Neural crest cell (in vitro differentiated cells): ENCODE results near the gene LIX1. TPM values are rescaled to one million over a fixed set of nuclear protein-coding genes. Genes with fewer than 3 reads are reported as not detected.

Source experiments
- DNase-seq: peaks from one replicate; pipeline ENCODE4 v3.0.0; 2021; ENCODE audit warnings: low read depth, mixed read lengths, low spot score
- H3K27ac Mint-ChIP-seq: one replicate; pipeline ENCODE4 v1.8.0; 2021; ENCODE audit warnings: mild to moderate bottlenecking, mixed read lengths; ENCODE audit not compliant: unreplicated experiment
- H3K27me3 Mint-ChIP-seq: 2 replicates; pipeline ENCODE4 v1.8.0; 2021; ENCODE audit warnings: low read depth, mild to moderate bottlenecking, mixed read lengths
- H3K36me3 Mint-ChIP-seq: 2 replicates; pipeline ENCODE4 v1.8.0; 2021; ENCODE audit warnings: low read depth, mild to moderate bottlenecking, mixed read lengths
- H3K4me1 Mint-ChIP-seq: 2 replicates; pipeline ENCODE4 v1.8.0; 2021; ENCODE audit warnings: mixed read lengths
- H3K4me3 Mint-ChIP-seq: one replicate; pipeline ENCODE4 v1.8.0; 2021; ENCODE audit warnings: mild to moderate bottlenecking, mixed read lengths
- H3K9me3 Mint-ChIP-seq: 2 replicates; pipeline ENCODE4 v1.8.0; 2021; ENCODE audit warnings: mixed read lengths
- total RNA-seq: library from RNA; stranded (reverse); gene quantifications from 2 replicates; pipeline ENCODE4 v1.2.1, GENCODE V29; 2021
- TF ChIP-seq, protein P1 (sequence below): fragments of 200-600 bp; sonication (generic); conservative IDR thresholded peaks from 2 replicates; pipeline ENCODE4 v1.5.0; 2021; ENCODE audit warnings: antibody characterized with exemption, mild to moderate bottlenecking

The LIX1 gene
- total RNA-seq, 1 donor from 2014 or later = 19.7 TPM

DNA sequence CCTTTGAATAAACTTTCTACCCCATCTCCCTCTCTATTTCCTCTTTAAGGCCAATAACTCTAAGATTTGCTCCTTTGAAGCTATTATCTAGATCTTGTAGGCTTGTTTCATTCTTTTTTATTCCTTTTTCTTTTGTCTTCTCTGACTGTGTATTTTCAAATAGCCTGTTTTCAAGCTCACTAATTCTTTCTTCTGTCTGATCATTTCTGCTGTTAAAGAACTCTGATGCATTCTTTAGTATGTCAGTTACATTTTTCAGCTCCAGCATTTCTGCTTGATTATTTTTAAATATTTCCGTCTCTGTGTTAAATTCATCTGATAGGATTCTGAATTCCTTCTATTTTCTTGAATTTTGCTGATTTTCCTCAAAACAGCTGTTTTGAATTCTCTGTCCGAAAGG is 15.3 kb upstream of the LIX1 start:
- Mint-ChIP-seq H3K4me3 (no peak overlapping the region), H3K27me3 (no peaks in the 10 kb centered on the region), H3K27ac (no peak overlapping the region), H3K36me3 (peaks cover 38% of the 10 kb centered on the region), H3K4me1 (no peaks in the 10 kb centered on the region), H3K9me3 (peaks cover 20% of the 10 kb centered on the region)
- TF ChIP-seq, protein P1, sequence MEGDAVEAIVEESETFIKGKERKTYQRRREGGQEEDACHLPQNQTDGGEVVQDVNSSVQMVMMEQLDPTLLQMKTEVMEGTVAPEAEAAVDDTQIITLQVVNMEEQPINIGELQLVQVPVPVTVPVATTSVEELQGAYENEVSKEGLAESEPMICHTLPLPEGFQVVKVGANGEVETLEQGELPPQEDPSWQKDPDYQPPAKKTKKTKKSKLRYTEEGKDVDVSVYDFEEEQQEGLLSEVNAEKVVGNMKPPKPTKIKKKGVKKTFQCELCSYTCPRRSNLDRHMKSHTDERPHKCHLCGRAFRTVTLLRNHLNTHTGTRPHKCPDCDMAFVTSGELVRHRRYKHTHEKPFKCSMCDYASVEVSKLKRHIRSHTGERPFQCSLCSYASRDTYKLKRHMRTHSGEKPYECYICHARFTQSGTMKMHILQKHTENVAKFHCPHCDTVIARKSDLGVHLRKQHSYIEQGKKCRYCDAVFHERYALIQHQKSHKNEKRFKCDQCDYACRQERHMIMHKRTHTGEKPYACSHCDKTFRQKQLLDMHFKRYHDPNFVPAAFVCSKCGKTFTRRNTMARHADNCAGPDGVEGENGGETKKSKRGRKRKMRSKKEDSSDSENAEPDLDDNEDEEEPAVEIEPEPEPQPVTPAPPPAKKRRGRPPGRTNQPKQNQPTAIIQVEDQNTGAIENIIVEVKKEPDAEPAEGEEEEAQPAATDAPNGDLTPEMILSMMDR = no peak
- DNase-seq = no peak

DNA sequence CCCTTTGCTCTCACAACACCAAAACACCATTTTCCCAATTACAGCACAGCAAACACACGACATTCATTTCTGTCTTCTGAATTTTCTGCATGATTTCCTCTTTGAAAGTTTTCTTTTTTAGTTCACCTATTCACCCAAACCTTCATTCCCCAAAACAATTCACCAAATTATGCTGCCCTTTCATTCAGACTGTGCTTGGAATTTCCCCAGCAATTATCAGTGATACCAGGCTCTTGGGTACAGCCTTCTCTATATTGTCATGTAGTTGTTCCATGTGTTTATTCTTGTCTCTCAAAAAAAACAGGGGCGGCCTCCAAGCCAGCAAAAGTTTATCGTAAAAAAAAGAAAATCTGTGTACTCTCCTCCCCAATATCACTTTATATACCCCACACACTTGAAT is 9.0 kb upstream of the LIX1 start:
- DNase-seq = no peak
- peaks cover 18% of the 10 kb centered on the region for H3K4me1 Mint-ChIP-seq
- peaks cover 12% of the 10 kb centered on the region for H3K36me3 Mint-ChIP-seq
- TF ChIP-seq, protein P1 = no peak
- peak overlapping the region; percentile 29 for H3K27ac Mint-ChIP-seq
- H3K4me3 Mint-ChIP-seq = no peak overlapping the region
- H3K9me3 Mint-ChIP-seq = peaks cover 12% of the 10 kb centered on the region
- no peaks in the 10 kb centered on the region for H3K27me3 Mint-ChIP-seq

DNA sequence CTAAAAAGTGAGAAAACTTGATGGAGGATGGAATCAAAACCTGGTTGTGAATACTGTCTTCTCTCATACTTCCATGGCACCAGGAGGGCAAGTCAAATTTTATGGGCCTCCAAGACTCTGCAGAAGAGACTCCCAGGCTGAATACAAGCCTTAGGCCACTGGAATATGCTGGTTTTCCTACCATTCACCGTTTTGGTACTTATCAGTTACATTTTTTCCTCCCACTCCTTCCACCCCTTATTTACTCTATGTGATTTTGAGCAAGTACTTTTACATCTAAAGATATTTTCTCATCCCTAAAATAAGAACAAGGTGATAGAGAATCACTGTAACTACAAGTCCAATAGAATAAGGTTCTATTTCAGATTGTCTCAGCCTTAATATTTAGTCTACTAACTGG is 8.0 kb upstream of the LIX1 start:
- Mint-ChIP-seq H3K4me1 (peaks cover 18% of the 10 kb centered on the region), H3K4me3 (no peak overlapping the region), H3K36me3 (peaks cover 6% of the 10 kb centered on the region), H3K27me3 (no peaks in the 10 kb centered on the region), H3K9me3 (peaks cover 8% of the 10 kb centered on the region), H3K27ac (no peak overlapping the region)
- TF ChIP-seq, protein P1 = no peak
- DNase-seq = no peak

DNA sequence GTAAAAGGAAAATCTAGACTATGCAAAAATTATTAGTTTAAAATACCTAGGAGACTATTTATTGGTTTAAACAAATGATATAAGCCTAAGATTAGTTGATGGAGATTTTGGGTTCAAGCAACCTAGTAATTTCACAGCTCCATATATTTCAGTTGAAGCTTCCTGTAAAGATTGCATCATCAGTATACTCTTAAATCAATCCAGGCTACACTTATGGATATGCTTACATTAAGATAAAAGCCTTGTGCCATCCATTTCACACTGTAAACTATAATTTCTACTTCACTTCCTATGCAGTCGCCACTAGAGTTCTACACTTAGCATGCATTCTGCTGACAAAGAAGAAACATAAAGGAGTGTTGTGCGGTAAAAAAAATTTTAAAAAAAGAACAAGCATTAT is 7.3 kb upstream of the LIX1 start:
- Mint-ChIP-seq H3K9me3 (peaks cover 8% of the 10 kb centered on the region), H3K36me3 (peaks cover 5% of the 10 kb centered on the region), H3K27me3 (no peaks in the 10 kb centered on the region), H3K4me3 (no peak overlapping the region), H3K4me1 (peaks cover 18% of the 10 kb centered on the region), H3K27ac (no peak overlapping the region)
- no peak for DNase-seq
- TF ChIP-seq, protein P1 = no peak

DNA sequence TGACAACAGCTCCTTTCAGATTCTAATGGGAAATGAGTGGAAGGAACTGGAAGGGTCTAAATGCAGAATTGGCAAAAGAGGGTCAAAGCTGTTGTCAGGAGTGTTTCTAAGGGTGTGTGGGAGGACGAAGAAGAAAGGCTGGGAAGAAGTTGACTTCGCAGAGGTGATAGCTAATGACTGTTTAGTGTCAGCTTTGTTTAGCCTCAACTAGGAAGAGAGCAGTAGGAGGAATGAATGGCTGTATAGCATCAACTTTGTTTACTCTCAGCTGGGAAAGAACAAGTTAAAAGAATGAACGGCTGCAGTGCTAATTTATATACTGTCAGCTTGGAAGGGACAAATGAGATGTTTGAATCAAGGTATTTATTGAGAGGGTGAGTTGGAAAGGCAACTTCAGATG is 5.9 kb upstream of the LIX1 start:
- no peak overlapping the region for H3K4me3 Mint-ChIP-seq
- TF ChIP-seq, protein P1 = no peak
- no peaks in the 10 kb centered on the region for H3K27me3 Mint-ChIP-seq
- no peaks in the 10 kb centered on the region for H3K36me3 Mint-ChIP-seq
- peaks cover 18% of the 10 kb centered on the region for H3K4me1 Mint-ChIP-seq
- peaks cover 3% of the 10 kb centered on the region for H3K9me3 Mint-ChIP-seq
- DNase-seq = no peak
- H3K27ac Mint-ChIP-seq = peak overlapping the region; percentile 6

DNA sequence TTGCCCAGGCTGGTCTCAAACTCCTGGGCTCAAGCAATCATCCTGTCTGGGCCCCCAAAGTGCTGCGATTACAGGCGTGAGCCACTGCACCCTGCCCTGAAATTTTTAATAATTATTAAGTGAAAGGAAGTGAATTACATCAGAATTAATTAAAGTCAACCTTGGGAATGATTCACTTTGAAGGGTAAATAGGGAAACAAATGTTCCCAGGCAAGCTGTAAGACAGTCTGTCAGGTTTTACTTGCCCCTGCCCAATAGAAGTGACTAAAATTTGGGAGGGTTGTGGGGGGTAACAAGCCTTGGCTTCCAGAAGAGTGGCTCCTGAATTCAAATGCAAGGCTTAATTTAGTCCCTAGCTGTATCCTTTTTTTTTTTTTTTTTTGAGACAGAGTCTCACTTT is 1.3 kb upstream of the LIX1 start:
- Mint-ChIP-seq H3K36me3 (no peaks in the 10 kb centered on the region), H3K9me3 (no peaks in the 10 kb centered on the region), H3K4me3 (no peak overlapping the region), H3K27me3 (no peaks in the 10 kb centered on the region), H3K4me1 (peaks cover 49% of the 10 kb centered on the region), H3K27ac (no peak overlapping the region)
- no peak for DNase-seq
- TF ChIP-seq, protein P1 = no peak
